WTC11 (cell line): ENCODE results near the gene PARK7. TPM values are rescaled to one million over a fixed set of nuclear protein-coding genes. Genes with fewer than 3 reads are reported as not detected.

Experiments
- ATAC-seq: fragments of 200-7000 bp; cut with Tn5 transposase; 2 replicates; pipeline ENCODE4 v1.10.0; 2021; ENCODE audit warnings: mild to moderate bottlenecking, moderate library complexity
- CTCF ChIA-PET: fragments of 300-600 bp; sonication (Branson Sonifier 250); formaldehyde crosslinking; loops from one replicate; lab custom pipeline; 2021; ENCODE audit warnings: antibody characterized with exemption; lab: Charles Lee
- POLR2A ChIA-PET: fragments of 350-600 bp; sonication (Branson Sonifier 250); formaldehyde crosslinking; loops from one replicate; lab custom pipeline; 2021; ENCODE audit warnings: antibody characterized with exemption; lab: Charles Lee
- DNase-seq: peaks from one replicate; pipeline ENCODE4 v3.0.0; 2021; ENCODE audit warnings: low spot score
- H3K27ac Mint-ChIP-seq: 2 replicates; pipeline ENCODE4 v1.8.0; 2021; ENCODE audit warnings: mixed read lengths
- H3K27me3 Mint-ChIP-seq: 2 replicates; pipeline ENCODE4 v1.8.0; 2021; ENCODE audit warnings: low read depth, mild to moderate bottlenecking, moderate library complexity, mixed read lengths
- H3K36me3 Mint-ChIP-seq: 2 replicates; pipeline ENCODE4 v1.8.0; 2021; ENCODE audit warnings: mixed read lengths
- H3K4me1 Mint-ChIP-seq: 2 replicates; pipeline ENCODE4 v1.8.0; 2022; ENCODE audit warnings: mixed read lengths
- H3K4me3 Mint-ChIP-seq: 2 replicates; pipeline ENCODE4 v1.8.0; 2021; ENCODE audit warnings: mild to moderate bottlenecking, moderate library complexity, mixed read lengths
- H3K9me3 Mint-ChIP-seq: 2 replicates; pipeline ENCODE4 v1.8.0; 2021; ENCODE audit warnings: mixed read lengths
- ZNF138 ChIP-seq: sonication (generic); formaldehyde crosslinking; conservative IDR thresholded peaks from 2 replicates; pipeline ENCODE4 v1.8.1; 2022; ENCODE audit warnings: mild to moderate bottlenecking, moderate library complexity, missing genetic modification reagents
- total RNA-seq: library from RNA; stranded (reverse); gene quantifications from 3 replicates; pipeline ENCODE4 v1.2.3, GENCODE V29; 2021

Gene PARK7
- total RNA-seq, 1 experiment from 2014 or later = 337 TPM

GRCh38 chr1:8033322-8033721 is 71.8 kb downstream of the PARK7 start:
- H3K27me3 Mint-ChIP-seq = no peaks in the 10 kb centered on the region
- ChIA-PET CTCF (interaction anchor here (1.2 to 7.7 kb wide), 3 partner anchors 16 to 282 kb away, joined by 3 to 70 read pairs (median 4); no protein-coding TSS in a partner anchor), POLR2A (no interaction called here)
- H3K36me3 Mint-ChIP-seq = no peaks in the 10 kb centered on the region
- DNase-seq (no peak), ATAC-seq (no peak)
- no peaks in the 10 kb centered on the region for H3K9me3 Mint-ChIP-seq
- peaks cover 8% of the 10 kb centered on the region for H3K4me1 Mint-ChIP-seq
- H3K27ac Mint-ChIP-seq = no peak overlapping the region
- H3K4me3 Mint-ChIP-seq = no peak overlapping the region
- no peak for TF ChIP-seq ZNF138 (CRISPR knock-in tag)
- TF ChIP-seq, all 79 proteins: peak for 0

Other genes with a start within 250 kb of the PARK7 start
- gene VAMP3, start 190.4 kb upstream of the PARK7 start, total RNA-seq = 34.7 to 50.2 TPM (median 40.2 TPM) in 3 replicates
- gene PER3, start 177.4 kb upstream of the PARK7 start, total RNA-seq = 8.5 to 11.1 TPM (median 9.9 TPM) in 3 replicates
- not detected in 3 replicates for gene UTS2, start 108.6 kb upstream of the PARK7 start, total RNA-seq
- gene TNFRSF9, start 20.9 kb upstream of the PARK7 start, total RNA-seq = 0.11 to 0.14 TPM in 2 of 3 replicates, not detected in the other
- 34.5 to 44.6 TPM (median 35.8 TPM) in 3 replicates for gene ERRFI1, start 64.6 kb downstream of the PARK7 start, total RNA-seq